Loucy (cell line): Measurements from ENCODE around the gene CPLANE1.
"Not testable (repeated sequence)": the region's sequence is repeated elsewhere in the genome, so short reads cannot be mapped to it uniquely, and the experiment has no call there.

Experiments
- CTCF ChIP-seq: fragments of 200-600 bp; sonication (generic); conservative IDR thresholded peaks from 2 replicates; pipeline ENCODE4 v1.5.1; 2014; ENCODE audit warnings: mild to moderate bottlenecking, antibody characterized with exemption, low read length
- EZH2phosphoT487 ChIP-seq: fragments of 200-600 bp; IDR thresholded peaks from 2 replicates; pipeline ENCODE4 v1.6.1; 2018; ENCODE audit warnings: antibody characterized with exemption, mild to moderate bottlenecking, moderate library complexity, borderline replicate concordance

- not testable (repeated sequence) for TF ChIP-seq CTCF, EZH2phosphoT487
These were observed 113.9 kb downstream of the CPLANE1 start for GRCh38 chr5:37135312-37135711.
